GM20000 (cell line): ENCODE measurements around the gene TEX48.

Experiments
- DNase-seq: peaks from one replicate; pipeline ENCODE4 v3.0.0; 2012; ENCODE audit warnings: low spot score
- TF ChIP-seq, protein P1 (sequence below): IDR thresholded peaks from 2 replicates; pipeline ENCODE4 v1.5.1; 2012; ENCODE audit warnings: mild to moderate bottlenecking, control low read depth; ENCODE audit errors: extremely low read depth, missing control alignments

Gene TEX48

DNA sequence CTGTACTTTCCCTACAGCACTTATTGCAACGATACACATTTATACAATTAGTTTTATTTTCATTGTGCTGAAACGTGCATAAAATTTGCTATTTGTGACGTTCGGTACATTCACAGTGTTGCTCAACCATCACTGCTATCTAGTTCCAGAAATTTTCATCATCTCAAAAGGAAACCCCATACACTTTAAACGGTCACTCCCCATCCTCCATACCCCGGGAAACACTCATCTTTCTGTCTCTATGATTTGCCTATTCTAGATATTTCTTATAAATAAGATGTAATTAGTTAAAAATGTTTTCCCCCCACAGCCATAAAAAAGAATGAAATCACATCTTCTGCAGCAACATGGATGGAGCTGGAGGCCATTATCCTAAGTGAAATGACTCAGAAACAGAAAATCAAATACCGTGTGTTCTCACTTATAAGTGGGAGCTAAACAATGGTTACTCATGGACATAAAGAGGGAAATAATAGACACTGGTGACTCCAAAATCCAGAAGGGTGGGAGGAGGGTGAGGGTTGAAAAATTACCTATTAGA lies 40.2 kb upstream of the TEX48 start:
- no peak for DNase-seq
- TF ChIP-seq, protein P1, sequence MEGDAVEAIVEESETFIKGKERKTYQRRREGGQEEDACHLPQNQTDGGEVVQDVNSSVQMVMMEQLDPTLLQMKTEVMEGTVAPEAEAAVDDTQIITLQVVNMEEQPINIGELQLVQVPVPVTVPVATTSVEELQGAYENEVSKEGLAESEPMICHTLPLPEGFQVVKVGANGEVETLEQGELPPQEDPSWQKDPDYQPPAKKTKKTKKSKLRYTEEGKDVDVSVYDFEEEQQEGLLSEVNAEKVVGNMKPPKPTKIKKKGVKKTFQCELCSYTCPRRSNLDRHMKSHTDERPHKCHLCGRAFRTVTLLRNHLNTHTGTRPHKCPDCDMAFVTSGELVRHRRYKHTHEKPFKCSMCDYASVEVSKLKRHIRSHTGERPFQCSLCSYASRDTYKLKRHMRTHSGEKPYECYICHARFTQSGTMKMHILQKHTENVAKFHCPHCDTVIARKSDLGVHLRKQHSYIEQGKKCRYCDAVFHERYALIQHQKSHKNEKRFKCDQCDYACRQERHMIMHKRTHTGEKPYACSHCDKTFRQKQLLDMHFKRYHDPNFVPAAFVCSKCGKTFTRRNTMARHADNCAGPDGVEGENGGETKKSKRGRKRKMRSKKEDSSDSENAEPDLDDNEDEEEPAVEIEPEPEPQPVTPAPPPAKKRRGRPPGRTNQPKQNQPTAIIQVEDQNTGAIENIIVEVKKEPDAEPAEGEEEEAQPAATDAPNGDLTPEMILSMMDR, result no peak

DNA sequence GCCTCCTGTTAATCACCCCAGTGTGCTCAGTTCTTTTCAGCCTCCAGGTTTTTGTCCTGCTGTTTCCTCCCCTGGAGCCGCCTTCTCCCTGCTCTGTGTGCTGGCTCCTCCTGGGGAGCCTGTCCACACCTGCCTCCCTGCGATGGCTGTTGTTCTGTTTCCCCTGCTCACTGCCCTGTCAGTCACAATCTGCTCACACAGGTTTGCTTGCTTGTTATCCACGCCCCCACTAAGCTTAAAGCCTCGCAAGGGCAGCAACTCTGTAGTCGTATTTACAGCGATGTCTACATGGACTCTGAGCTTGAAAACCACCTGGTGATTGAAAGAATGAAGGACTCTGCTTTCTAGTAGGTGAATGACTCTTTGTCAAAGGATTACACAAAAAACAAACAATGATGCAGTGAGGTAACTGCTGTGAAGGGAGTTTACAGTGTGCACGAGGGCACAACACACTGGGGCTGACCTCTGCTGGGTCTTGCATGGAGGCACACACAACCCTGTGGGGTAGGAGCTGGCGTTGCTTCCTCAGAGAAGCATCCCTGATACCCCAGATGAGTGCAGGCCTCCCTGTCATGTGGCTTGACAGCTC lies 39.6 kb upstream of the TEX48 start:
- no peak for DNase-seq
- TF ChIP-seq, protein P1, result no peak

DNA sequence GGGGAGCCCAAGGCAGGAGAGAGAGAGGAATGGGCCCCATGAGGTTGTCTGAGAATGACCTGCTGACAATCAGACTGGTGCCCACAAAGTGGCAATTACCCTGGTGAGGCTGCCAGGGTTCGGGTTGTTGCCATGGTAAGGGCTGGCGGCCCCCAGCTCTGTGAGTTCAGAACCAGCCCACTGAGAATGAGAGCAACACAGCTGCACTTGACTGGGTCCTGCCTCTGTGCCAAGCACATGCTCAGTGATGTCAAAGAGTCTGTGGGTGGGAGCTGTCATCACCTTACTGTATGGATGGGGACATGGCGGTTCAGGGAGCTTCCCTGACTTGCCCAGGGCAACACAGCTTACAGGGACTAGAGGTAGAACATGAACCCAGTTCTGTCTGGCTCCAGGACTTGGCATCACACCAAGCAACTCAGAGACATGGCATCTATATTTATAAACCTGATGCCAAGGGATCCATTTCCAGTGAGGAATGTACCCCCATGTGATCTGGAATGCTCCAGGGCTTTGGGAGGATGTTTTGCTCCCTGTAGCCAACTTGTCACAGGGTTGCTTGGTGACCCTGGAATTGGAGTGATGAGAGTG lies 38.2 kb upstream of the TEX48 start:
- TF ChIP-seq, protein P1, result no peak
- DNase-seq, result no peak

DNA sequence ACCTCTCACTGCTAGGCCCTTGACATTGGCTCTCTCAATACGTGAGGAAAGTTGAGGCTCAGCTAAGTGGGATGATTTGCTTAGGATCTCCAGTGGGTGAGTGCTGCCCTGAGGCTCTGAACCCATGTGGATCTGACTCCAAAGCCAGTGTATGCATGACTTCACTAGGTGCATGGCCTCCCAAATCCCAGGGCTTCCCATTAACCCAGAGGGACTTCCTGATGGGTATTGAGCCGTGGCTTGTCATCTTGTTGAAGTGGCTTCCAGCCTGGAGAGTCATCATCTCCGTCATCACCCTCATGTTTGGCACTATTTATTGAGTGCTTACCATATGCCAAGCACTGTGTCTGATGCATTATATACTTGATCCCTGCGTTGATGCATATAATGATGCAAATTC lies 37.3 kb upstream of the TEX48 start:
- TF ChIP-seq, protein P1, result no peak
- DNase-seq, result no peak

DNA sequence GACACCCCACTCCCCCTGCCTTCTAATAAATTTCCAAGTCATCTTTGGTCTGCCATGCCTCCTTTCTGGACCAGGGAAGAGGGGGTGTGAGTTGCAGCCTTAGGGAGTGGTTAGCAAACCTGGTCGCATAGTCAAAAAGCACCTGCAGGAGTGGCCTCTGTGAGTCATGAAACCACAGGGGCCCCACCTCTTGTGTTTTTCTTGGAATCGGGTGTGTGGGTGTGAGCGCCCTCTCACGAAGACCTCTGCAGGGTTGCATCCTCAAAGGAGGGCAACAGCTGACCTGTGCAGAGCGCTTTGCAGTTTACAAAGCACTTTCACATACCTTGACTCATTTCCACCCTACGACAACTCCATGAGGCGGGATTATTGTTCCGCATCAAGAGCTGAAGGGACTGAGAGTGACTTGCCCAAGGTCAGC lies 36.8 kb upstream of the TEX48 start:
- peak; percentile 40 for DNase-seq

DNA sequence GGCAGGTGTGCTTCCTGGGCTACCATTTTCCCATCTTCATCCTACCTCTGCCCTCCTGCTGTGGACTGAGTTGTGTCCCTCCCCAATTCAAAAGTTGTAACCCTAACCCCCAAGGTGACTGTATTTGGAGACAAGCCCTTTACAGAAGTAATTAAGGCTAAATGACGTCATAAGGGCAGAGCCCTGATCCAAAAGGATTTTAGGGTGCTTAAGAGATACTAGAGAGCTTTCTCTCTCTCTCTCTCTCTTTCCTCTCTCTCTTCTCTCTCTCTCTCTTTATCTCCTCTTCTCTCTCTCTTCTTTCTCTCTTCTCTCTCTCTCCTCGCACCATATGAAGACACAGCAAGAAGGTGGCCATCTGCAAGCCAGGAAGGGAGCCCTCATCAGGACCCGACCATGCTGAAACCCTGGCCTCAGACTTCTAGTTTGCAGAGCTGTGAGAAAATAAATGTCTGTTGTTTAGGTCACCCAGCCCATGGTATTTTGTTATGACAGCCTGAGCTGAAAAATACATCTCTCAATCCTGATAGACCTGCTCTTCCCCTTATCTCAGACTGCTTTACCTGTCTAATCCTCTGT lies 36.0 kb upstream of the TEX48 start:
- TF ChIP-seq, protein P1, result no peak
- no peak for DNase-seq

More for the DNA sequence above, 36.8 kb upstream of the TEX48 start:
- TF ChIP-seq, protein P1, result no peak

DNA sequence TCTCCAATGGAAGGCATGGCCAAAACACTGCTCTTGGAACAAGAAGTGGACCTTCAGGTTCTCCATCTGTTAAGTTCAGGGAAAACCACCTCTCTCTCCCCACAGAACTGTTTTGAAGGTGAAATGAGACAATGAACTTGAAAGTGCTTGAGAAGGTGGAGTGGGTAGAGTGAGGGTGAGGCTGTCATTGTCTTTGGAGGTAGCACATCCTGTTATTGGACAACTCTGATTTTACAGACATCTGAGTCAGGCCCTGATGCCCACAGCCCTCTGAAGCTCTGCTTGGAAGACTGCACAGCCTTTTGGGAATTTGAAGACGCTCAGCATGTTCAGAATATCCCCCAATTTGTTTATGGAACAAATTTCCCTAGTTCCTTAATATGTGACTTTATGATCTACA lies 27.6 kb upstream of the TEX48 start:
- DNase-seq, result no peak
- TF ChIP-seq, protein P1, result no peak
